Tibial nerve (tissue), 4 donors: ENCODE measurements around the gene TMED8. TPM values are rescaled to one million over a fixed set of nuclear protein-coding genes. Genes with fewer than 3 reads are reported as not detected.

ENCODE experiments used
- DNase-seq, 2 donors: peaks; one replicate each; pipeline ENCODE4 v3.0.0-alpha.2; 2019; ENCODE audit warnings: low spot score in 2 of 2
- H3K27ac ChIP-seq, 4 donors: fragments of 200-600 bp; sonication (generic) in 3 of 4; one replicate each; pipeline ENCODE4 v1.5.1; 2017 to 2019; ENCODE audit warnings: mild to moderate bottlenecking in 1 of 4
- H3K27me3 ChIP-seq, 2 donors: fragments of 200-600 bp; sonication (generic) in 1 of 2; one replicate each; pipeline versions ENCODE4 v1.5.1 to v1.6.0; 2017 to 2019
- H3K36me3 ChIP-seq, 3 donors: fragments of 200-600 bp; sonication (generic); one replicate each; pipeline ENCODE4 v1.5.1; 2018 to 2019
- H3K4me1 ChIP-seq, 4 donors: fragments of 200-600 bp; sonication (generic) in 3 of 4; one replicate each; pipeline ENCODE4 v1.5.1; 2017 to 2019
- H3K4me3 ChIP-seq, 4 donors: fragments of 200-600 bp; sonication (generic) in 3 of 4; one replicate each; pipeline ENCODE4 v1.5.1; 2017 to 2019; ENCODE audit warnings: mild to moderate bottlenecking in 1 of 4, moderate library complexity in 1 of 4
- H3K9me3 ChIP-seq, 4 donors: fragments of 200-600 bp; sonication (generic) in 3 of 4; one replicate each; pipeline ENCODE4 v1.5.1; 2017 to 2019
- CTCF ChIP-seq, 5 experiments: fragments of 200-600 bp in 3 of 5; fragments of 450-650 bp in 2 of 5; sonication (generic) in 3 of 5; IDR thresholded peaks; one replicate each; pipeline ENCODE4 v1.5.1; 2016 to 2019; ENCODE audit warnings: antibody characterized with exemption in 5 of 5, mild to moderate bottlenecking in 3 of 5, moderate library complexity in 2 of 5
- EP300 ChIP-seq, 2 donors: sonication (generic); formaldehyde crosslinking; IDR thresholded peaks; one replicate each; pipeline ENCODE4 v1.6.1; 2017; ENCODE audit warnings: antibody characterized with exemption in 2 of 2, mild to moderate bottlenecking in 1 of 2
- POLR2A ChIP-seq, 2 donors: fragments of 450-650 bp; IDR thresholded peaks; one replicate each; pipeline ENCODE4 v1.6.1; 2017; ENCODE audit warnings: antibody characterized with exemption in 2 of 2, mild to moderate bottlenecking in 2 of 2, moderate library complexity in 2 of 2
- WGBS, 2 donors: methylation state at CpG; one replicate each; pipeline ENCODE4 v1.1.5; 2018; 5-methylcytosine and 5-hydroxymethylcytosine counted together
- total RNA-seq, 4 donors: library from RNA; depleted of rRNA; stranded (reverse); fragments of >200 nt; gene quantifications; one replicate each; pipeline ENCODE4 v1.1.0, GENCODE V29; 2016

Gene TMED8
- total RNA-seq, 4 donors from 2014 or later, result 11.7 to 14.0 (median 12.4) TPM

- Histone ChIP-seq H3K4me1 (peaks cover 0 to 67% (median 29%) of the 10 kb centered on the region in 4 donors), H3K9me3 (no peaks in the 10 kb centered on the region), H3K36me3 (peaks cover 0 to 29% (median 0%) of the 10 kb centered on the region in 3 donors), H3K4me3 (no peak overlapping the region), H3K27me3 (no peaks in the 10 kb centered on the region), H3K27ac (peak overlapping the region; percentile 23 to 95 (median 68))
- DNase-seq, result no peak
- WGBS, 2 donors, result 43 to 47% methylated on average over 4 of the region's 4 CpGs
- no peak for TF ChIP-seq CTCF (IDR thresholded peaks at IDR 0.05)
- TF ChIP-seq POLR2A (IDR thresholded peaks at IDR 0.05), result no peak
- TF ChIP-seq EP300 (IDR thresholded peaks at IDR 0.05), result peak in 1 of 2 donors; percentile 39
These were observed 73.3 kb downstream of the TMED8 start for GRCh38 chr14:77303417-77304156.

- H3K4me3 ChIP-seq, result no peak overlapping the region
- DNase-seq, result no peak
- peaks cover 0 to 36% (median 0%) of the 10 kb centered on the region in 3 donors for H3K36me3 ChIP-seq
- H3K9me3 ChIP-seq, result no peaks in the 10 kb centered on the region
- 91 to 97% methylated on average over 5 of the region's 5 CpGs for WGBS, 2 donors
- peak overlapping the region in 3 of 4 donors; percentile 48 to 95 (median 87) for H3K27ac ChIP-seq
- no peak for TF ChIP-seq POLR2A (IDR thresholded peaks at IDR 0.05)
- TF ChIP-seq CTCF (IDR thresholded peaks at IDR 0.05), result no peak
- no peak for TF ChIP-seq EP300 (IDR thresholded peaks at IDR 0.05)
- peaks cover 0 to 61% (median 26%) of the 10 kb centered on the region in 4 donors for H3K4me1 ChIP-seq
- H3K27me3 ChIP-seq, result no peaks in the 10 kb centered on the region
These were observed 74.0 kb downstream of the TMED8 start for GRCh38 chr14:77302926-77303325.

GRCh38 chr14:77301103-77301502 lies 75.8 kb downstream of the TMED8 start:
- peak in 1 of 2 donors; percentile 54 for TF ChIP-seq EP300 (IDR thresholded peaks at IDR 0.05)
- TF ChIP-seq POLR2A (IDR thresholded peaks at IDR 0.05), result no peak
- peak; percentile 69 to 91 (median 78) for TF ChIP-seq CTCF (IDR thresholded peaks at IDR 0.05)
- peak overlapping the region in 2 of 4 donors; percentile 87 to 95 for H3K27ac ChIP-seq
- peaks cover 0 to 44% (median 21%) of the 10 kb centered on the region in 4 donors for H3K4me1 ChIP-seq
- peak; percentile 66 to 85 for DNase-seq
- peak overlapping the region in 1 of 4 donors; percentile 4 for H3K4me3 ChIP-seq
- 24 to 29% methylated on average over 9 to 10 of the region's 10 CpGs for WGBS, 2 donors
- peaks cover 0 to 52% (median 0%) of the 10 kb centered on the region in 3 donors for H3K36me3 ChIP-seq
- no peaks in the 10 kb centered on the region for H3K9me3 ChIP-seq
- no peaks in the 10 kb centered on the region for H3K27me3 ChIP-seq

- Histone ChIP-seq H3K4me1 (peaks cover 0 to 30% (median 11%) of the 10 kb centered on the region in 4 donors), H3K27ac (no peak overlapping the region), H3K36me3 (peaks cover 0 to 54% (median 0%) of the 10 kb centered on the region in 3 donors), H3K27me3 (no peaks in the 10 kb centered on the region), H3K9me3 (no peaks in the 10 kb centered on the region), H3K4me3 (no peak overlapping the region)
- no peak for DNase-seq
- no peak for TF ChIP-seq POLR2A (IDR thresholded peaks at IDR 0.05)
- no peak for TF ChIP-seq CTCF (IDR thresholded peaks at IDR 0.05)
- TF ChIP-seq EP300 (IDR thresholded peaks at IDR 0.05), result no peak
- WGBS, 2 donors, result 88% methylated on average over 4 of the region's 4 CpGs
These were observed 77.1 kb downstream of the TMED8 start for GRCh38 chr14:77299771-77300170.

- Histone ChIP-seq H3K27me3 (no peaks in the 10 kb centered on the region), H3K36me3 (peaks cover 0 to 72% (median 0%) of the 10 kb centered on the region in 3 donors), H3K27ac (no peak overlapping the region), H3K4me1 (peaks cover 0 to 8% (median 0%) of the 10 kb centered on the region in 4 donors), H3K9me3 (no peaks in the 10 kb centered on the region), H3K4me3 (no peak overlapping the region)
- 75 to 76% methylated on average over 8 of the region's 8 CpGs for WGBS, 2 donors
- DNase-seq, result no peak
- TF ChIP-seq CTCF (IDR thresholded peaks at IDR 0.05) (no peak), EP300 (IDR thresholded peaks at IDR 0.05) (no peak), POLR2A (IDR thresholded peaks at IDR 0.05) (no peak)
These were observed 80.0 kb downstream of the TMED8 start for GRCh38 chr14:77296906-77297305.
